ENCODE results near the gene FITM1.

GRCh38 chr14:24150567-24150966 is 20.1 kb downstream of the FITM1 start:
- TF ChIP-seq POLR2A (IDR thresholded peaks at IDR 0.05; ENCODE audit: low read depth, low read length): no peak
- TF ChIP-seq, protein P1, sequence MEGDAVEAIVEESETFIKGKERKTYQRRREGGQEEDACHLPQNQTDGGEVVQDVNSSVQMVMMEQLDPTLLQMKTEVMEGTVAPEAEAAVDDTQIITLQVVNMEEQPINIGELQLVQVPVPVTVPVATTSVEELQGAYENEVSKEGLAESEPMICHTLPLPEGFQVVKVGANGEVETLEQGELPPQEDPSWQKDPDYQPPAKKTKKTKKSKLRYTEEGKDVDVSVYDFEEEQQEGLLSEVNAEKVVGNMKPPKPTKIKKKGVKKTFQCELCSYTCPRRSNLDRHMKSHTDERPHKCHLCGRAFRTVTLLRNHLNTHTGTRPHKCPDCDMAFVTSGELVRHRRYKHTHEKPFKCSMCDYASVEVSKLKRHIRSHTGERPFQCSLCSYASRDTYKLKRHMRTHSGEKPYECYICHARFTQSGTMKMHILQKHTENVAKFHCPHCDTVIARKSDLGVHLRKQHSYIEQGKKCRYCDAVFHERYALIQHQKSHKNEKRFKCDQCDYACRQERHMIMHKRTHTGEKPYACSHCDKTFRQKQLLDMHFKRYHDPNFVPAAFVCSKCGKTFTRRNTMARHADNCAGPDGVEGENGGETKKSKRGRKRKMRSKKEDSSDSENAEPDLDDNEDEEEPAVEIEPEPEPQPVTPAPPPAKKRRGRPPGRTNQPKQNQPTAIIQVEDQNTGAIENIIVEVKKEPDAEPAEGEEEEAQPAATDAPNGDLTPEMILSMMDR (IDR thresholded peaks at IDR 0.05; ENCODE audit: extremely low read depth in 1 of 2, insufficient read depth in 1 of 2, low read depth in 1 of 2, low read length in 2 of 2): no peak
- no peak for TF ChIP-seq MYC (IDR thresholded peaks at IDR 0.05; ENCODE audit: low read depth, low read length)
